Effector CD8-positive, alpha-beta T cell (primary cell): Measurements from ENCODE around the gene PGAM2.
"Not testable (repeated sequence)": the region's sequence is repeated elsewhere in the genome, so short reads cannot be mapped to it uniquely, and the experiment has no call there.

Source experiments
- DNase-seq: peaks from one replicate; lab custom pipeline; 2025; lab: John Stamatoyannopoulos, UW

Gene PGAM2

DNA sequence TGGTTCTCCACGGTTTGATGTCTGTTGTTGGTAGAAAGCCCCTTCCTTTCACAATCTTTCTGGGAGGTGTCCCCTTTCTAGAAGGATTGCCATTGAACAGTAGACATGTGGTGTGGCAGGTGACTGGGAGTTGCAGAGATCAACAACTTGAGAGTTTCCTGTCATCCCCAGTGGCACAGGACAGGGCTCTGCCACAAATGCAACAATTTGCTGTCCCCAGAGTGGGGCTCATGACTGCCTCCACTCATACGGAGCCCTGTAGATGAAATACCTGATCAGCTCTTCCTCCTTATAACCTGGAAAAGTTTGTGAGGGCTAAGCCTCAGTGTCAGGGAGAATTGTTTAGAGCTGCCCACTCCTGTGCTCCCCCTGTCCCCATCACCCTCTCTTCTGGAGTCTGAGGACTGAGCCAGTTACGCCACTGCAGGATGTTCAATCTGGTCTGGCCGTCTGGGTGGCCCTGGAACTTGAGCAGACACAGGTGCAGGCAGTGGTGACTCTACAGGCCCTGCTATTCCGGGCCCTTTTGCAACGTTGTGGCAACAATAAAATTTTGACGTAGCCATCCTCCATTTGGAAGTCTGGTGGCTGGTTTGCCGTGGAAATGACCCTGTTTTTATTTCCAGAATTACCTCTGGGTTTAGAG lies 14.3 kb downstream of the PGAM2 start:
- DNase-seq, result no peak

DNA sequence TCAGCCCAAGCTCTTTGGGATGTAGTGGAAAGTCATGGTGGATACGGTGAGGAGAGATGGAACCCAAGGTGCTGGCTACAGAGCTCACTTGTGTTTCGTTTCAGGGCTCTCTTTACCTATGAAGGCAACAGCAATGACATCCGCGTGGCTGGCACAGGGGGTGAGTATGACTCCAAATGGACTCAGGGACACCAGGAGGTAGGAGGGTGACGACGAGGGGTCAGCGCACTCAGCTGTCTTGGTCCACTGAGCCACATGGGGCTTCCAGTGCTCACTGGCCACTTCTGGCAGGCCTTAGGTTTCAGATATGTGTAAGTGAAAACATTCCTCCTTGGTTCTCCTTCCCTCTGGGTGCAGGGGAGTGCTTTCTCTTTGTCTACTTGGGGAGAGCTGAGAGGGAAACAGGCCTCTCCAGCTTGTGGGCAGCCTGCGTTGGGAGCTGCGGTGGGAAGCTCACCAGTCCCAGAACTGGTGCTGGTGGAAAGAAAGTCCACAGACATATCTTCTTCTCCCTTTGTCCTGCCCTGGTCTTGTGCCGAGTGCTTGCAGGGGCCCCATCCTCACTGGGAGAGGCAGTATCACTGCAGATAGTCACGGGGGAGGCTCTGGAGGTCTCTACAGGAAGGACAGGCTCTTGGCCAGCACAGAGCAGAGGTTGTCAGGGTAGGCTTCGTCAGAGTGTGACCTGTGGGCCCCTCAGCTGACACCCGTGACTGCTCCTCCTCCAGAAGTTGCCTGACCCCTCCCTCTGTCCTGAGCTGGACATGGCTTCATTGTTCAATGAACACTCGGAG lies 15.0 kb downstream of the PGAM2 start:
- DNase-seq, result no peak

DNA sequence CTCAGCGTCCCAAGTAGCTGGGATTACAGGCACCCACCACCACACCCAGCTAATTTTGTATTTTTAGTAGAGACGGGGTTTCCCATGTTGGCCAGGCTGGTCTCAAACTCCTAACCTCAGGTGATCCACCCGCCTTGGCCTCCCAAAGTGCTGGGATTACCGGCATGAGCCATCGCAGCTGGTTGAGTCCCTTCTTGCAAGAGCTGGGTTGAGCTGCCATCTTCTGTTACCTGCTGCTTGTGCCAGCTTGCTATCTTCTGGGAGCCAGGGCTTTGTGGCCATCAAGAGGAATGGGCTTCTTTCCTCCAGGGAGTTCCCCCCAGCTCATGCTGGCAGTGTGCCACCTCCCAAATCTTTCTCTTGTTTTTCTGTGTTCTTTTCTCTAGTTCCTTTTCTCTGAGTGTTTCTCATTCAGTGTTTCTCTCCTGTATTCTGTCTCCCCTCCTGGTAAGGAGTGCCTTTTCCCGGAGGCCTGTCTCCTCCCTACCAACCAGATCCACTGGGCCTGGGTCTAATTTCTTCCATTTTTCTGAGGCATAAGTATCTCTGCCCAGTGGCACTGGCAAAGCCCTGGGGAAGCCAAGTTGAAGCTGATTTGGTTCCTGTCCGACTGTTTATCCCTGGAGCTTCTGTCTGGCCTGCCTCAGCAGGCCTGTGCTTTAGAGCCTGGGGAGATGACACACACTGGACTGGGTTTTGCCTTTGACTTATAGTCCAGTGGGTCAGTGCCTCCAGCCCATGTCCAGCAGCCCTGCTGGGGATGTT lies 17.2 kb downstream of the PGAM2 start:
- no peak for DNase-seq

DNA sequence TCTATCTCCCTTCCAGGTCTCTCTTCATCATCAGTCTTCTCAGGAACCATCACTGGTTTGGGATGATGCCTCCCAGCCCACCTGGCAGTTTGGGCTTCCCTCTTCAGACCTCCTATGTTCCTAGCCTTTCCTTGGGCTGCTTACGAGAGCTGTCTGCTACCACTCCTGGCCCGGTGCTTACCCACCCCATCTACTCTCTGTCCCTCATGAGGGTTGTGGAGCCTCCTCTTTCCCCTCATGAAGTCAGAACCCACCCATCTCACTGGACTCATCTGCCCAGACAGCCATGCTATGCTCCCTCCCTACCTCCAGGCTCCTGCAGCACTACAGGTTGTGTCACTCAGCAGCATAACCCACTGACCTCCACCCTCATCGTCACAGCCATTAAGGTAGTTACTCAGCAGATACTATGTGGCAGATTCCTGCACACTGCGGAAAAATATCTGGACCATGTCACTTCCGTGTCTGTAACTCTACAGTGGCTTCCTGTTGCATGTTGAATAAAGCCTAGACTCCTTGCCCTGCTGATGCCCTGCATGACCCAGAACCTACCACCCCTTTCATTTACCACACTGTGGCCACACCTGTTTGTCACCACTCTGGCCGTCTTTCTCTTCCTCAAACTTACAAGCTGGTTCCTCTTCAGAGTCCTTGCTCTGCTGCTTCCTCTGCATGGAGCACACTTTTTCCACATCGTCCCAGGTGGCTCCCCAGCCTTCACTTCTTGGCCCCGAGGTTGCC lies 18.9 kb downstream of the PGAM2 start:
- no peak for DNase-seq

DNA sequence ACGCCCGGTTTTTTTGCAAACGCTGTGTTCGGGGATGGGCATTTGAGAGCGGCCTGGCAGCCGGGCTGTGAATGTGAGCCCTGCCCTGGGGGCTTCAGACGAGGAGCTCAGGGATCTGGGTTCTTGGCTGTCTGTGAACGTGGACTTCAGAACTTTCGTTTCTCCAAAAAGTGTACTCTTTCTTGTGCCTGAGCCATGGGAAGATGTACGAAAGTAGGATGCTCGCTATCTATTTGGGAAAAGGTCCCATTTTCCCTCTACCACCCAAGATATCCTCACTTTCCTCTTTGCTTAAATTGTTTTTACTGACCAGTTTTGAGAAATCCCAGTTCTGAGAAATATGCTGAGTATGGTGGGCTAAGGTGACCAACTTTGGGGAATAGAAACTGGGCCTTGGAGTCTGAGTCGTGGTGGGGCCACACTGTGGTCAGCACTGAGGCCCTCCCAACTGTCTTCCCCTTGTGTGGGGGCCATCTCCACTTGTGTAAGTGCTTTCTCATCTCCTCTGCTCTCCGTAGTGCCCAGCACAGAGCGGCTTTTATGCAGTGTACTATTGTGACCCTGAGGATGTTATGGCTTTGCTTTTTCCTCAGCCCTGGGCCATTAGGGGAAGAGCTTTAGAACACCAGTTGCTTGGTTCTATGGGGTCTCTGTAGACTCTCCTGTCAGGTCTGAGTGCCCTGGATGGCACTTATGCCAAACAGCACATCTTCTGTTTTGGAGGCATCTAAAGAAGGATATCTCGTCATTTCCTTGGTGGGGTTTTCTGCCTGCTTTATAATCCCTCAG lies 19.9 kb downstream of the PGAM2 start:
- DNase-seq, result no peak

DNA sequence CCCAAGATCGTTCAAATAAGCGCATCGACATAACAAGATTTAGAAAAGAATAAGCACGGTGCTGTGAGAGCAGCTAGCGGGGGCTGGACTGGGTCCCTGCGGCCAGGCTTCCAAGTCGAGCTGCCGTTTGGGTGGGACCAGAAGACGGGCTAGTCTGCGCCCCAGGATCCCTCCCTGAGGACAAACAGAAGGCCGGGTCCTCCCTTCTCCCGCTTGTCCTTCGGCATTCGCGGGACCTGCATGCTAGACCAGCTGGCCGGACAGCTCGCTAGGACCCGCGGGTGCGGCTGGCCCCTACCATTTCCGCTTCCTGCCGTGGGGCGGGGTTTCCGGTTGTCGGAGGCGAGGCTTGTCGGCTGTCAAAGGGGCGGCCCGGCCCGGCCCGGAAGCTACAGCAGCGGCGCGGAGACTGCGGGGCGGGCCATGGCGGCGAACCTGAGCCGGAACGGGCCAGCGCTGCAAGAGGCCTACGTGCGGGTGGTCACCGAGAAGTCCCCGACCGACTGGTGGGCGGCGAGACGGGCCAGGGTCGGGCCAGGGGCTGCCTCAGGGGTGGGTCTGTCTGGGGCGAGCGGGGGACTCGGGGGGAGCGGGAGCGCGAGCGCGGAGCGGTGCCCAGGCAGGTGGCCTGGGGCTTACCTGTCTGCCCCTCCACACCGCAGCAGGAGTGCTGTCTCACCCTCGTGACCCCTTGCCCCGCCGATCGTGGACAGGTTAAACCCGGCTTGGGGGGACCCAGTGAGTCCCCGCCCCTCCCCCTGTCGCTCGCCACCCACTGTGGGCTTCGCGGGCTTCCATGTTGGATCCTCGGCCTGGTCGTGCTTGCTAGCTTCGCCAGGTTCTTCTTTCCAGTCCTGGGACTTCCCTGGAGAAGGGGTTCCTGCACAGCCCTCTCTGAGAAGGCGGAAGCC lies 20.8 kb downstream of the PGAM2 start, which contains the start of gene DBNL:
Gene DBNL (plus strand): TSS at position 388 of the 911 bp plus-strand sequence. CDS start 36 bp downstream, at position 424.
- DNase-seq, result peak; percentile 77

DNA sequence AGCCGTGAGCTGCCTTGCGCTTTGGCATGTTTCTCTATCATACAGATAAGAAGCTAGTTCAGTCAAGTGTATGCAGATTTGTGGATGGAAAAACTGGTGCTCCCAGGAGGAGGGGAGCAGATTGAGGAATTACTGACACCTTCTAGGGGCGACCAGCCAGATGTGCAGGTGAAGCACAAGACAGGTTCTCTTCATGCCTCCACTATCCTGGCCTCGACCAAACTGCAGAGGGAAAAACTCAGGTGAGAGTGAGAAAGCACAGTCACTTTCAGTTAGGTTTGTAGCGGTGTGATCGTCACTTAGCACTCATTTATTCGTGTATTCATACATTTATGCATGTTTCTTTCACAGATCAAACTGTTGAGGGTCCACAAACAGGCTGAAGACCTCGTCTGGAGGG lies 21.5 kb downstream of the PGAM2 start:
- DNase-seq, result no peak

DNA sequence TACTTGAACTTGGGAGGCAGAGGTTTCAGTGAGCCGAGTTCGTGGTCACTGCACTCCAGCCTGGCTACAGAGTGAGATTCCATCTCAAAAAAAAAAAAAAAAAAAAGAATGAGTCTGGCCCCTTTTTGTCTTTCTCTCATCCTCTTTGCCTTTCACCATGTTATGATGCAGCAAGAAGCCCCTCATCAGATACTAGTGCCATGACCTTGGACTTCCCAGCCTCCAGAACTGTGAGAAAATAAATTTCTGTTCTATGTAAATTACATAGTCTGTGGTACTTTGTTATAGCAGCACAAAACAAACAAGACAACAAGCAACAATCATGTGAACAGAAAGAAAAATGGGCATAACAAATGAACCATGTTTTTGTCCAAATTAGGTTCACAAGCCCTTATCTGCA lies 23.1 kb downstream of the PGAM2 start:
- DNase-seq, result no peak

DNA sequence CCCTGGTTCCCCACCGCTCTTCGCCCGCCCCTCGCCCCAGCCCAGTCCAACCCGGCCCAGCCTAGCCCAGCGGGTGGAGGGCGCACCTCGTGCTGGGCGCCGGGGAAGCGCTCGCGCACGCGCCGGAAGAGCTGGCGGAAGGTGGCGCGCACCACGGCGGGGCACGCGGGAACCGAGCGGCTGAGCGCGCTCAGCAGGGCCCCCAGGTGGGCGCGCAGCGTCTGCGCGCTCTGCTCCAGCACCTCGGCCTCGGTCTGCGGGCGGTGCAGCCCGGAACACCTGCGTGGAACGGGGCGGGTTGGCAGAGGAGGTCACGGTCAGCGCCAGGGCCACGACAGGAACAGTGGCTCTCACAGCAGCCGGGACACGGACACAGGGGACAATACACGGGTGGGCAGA lies 24.9 kb downstream of the PGAM2 start:
- peak; percentile 40 for DNase-seq

DNA sequence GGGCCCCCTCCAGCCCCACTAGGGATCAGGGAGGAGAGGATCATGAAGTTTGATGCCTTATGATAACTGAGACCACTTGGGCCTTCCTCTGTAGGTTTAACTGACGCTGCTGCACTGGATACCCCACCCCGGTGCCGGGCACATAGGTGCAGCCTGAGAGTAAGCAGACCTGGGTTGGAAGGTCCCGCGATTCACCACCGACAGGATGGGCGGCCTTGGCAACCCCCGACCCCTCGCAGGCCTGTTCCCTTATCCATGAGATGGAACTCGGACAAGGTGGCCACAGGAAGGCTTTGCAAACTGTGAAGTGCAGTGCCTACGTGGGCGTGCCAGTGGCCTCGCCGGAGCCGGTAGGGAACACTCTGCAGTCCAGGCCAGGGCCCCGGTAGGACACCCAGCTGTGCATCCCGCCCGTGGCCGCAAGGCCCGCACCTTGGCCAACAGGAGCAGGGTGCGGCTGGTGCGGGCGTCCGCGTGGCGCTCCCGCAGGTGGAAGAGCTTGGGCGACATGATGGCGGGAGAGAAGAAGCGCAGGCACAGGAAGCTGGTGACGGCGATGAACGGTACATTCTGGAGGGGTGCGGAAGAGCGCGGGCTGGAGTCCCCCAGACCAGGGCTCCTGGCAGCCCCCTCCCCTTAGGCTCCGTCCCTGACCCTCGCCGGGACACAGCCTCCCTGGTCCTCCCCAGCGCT lies 25.4 kb downstream of the PGAM2 start:
- DNase-seq, result not testable (repeated sequence)

DNA sequence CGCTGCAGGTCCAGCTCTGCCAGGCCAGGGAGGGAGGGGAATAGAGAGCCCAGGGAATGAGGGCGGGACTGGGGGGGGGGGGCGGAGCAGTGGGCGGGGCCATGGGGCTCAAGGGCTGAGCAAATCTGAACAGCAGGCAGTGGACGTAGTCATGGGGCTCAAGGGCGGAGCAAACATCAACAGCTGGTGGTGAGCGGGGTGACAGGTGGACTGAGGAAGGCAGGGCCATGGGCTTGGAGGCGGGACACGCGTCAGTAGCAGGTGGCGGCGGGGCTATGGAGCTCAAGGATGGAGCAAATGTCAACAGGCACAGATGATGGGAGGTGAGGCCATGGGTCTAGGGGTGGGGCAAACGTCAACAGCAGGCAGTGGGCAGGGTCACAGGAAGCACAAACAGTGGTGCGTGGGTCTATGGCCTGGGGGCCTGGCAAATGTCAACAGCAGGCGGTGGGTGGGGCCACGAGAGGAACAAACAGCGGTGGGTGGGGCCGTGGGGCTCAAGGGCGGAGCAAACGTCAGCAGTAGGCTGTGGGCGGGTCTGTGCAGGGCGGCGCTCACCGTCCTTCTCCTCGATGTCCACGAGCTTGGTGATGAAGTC lies 26.3 kb downstream of the PGAM2 start:
- peak; percentile 69 for DNase-seq

DNA sequence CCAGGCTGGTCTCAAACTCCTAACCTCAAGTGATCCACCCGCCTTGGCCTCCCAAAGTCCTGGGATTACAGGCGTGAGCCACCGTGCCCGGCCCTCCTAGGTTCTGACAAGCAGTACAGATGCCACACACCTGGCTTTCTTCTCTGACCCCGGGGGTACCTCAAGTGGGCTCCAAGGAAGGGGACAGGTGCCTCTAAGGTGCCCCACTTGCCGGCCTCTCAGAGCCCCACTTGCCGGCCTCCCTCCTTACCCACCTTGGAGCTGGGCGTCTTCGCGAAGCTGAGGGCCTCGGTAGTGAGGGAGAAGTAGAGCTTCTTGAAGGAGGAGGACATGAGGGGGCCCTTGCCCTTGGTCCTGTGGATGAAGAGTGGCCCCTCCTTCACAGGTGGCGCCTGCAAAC lies 26.8 kb downstream of the PGAM2 start:
- DNase-seq, result not testable (repeated sequence)

DNA sequence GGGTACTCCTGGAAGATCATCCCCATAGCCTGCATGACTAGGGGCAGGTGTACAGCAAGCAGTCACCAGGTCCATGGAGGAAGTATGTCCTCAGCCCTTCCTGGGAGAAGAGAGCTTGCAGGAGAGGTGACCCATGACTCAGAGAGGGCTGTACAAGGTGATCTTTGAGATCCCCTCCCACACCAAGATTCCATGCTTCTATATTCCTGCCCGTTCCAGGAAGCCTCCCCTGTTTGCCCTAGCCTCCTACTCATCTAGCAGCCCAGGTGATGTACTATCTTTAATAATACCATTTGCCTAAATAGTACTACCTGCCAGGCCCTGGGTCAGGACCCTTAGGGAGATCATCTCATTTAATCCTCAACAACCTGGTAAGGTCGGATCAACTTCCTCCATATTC lies 27.4 kb downstream of the PGAM2 start:
- DNase-seq, result not testable (repeated sequence)

DNA sequence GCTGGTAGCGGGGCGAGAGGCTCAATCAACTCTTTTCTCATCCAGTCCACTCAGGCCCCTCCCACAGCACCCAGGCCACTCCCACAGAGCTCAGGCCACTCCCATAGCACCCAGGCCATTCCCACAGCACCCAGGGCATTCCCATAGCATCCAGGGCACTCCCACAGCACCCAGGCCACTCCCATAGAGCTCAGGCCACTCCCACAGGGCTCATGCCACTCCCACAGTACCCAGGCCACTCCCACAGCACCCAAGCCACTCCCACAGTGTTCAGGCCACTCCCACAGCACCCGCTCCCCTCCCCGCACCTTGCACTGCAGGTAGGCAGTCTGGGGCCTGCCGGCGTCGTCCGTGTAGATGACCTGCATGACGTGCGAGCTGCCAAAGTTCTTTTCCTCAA lies 29.0 kb downstream of the PGAM2 start:
- peak; percentile 52 for DNase-seq

DNA sequence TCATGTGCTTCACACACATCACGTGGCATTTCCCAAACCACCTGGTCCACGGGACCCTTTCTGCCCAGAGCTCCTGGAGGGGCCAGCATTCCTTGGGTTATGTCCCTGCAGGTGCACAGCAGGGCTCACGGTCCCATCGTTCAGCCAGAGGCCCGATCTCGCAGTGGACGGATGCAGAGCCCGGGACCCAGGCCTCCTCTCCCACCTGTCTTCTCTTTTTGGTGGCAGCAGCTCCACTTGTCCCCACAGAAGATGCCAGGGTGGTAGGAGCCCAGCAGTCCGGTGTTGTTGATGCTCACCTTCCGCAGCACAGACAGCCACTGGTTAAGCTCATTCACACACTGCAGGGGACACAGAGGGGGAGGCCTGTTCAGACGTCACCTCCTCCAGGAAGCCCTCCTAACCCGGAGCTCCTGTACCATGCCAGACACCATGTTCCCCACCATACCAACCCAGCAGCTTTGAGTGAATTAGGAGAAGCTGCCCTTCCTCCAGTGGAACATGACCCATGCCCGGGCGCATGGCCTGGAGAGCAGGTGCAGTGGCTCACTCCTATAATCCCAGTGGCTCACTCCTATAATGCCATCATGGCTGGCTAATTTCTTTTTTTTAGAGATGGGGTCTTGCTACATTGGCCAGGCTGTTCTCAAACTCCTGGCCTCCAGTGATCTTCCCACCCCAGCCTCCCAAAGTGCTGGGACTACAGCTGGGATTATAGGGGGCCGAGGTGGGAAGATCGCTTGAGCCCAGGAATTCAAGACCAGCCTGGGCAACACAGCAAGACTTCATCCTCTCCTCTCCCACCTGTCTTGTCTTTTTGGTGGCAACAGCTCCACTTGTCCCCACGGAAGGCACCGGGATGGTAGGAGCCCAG lies 31.2 kb downstream of the PGAM2 start:
- DNase-seq, result not testable (repeated sequence)

DNA sequence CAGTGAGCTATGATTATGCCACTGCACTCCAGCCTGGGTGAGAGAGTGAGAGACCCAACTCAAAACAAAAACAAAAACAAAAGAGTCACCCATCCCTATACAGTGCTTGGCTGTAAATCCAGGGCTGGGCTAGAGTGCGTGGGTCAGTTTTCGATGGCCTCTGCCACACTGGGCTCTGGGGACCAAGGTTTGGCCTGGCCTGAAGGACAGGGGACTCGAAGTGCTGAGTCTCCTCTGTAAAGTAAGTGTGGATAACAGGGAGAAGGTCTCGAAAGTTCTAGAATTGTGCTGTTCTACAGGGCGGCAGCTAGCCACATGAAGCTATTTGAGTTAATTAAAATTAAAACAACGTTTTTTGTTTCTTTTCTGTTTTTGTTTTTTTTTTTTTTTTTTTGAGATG lies 33.3 kb downstream of the PGAM2 start:
- DNase-seq, result not testable (repeated sequence)

DNA sequence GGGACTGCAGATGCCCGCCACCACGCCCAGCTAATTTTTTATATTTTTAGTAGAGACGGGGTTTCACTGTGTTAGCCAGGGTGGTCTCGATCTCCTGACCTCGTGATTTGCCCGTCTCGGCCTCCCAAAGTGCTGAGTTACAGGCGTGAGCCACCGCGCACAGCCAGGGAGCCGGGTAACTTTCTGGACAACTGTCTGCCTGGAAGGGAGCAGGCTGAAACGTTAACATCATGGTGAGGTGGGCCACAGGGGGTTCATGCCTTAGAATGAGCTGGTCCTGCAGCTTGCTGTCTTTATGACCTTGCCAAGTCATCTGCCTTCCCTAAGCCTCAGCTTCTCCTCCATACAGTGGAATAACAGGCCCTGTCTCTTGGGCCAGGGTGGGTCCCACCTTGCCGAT lies 34.0 kb downstream of the PGAM2 start:
- DNase-seq, result not testable (repeated sequence)

DNA sequence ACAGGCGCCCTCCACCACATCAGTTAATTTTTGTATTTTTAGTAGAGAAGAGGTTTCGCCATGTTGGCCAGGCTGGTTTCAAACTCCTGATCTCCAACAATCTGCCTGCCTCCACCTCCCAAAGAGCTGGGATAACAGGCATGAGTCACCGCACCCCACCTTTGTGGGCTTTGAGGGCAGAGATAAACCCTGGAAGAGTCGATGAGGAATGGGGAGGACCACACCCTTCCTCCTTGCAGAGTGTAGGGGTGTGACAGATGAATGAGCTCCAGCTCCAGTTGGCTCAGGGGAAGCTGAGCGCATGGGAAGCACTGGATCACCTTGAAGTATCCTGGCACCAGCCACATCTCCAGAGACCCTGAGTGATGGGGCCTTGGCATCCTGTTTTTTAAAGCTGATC lies 35.3 kb downstream of the PGAM2 start:
- DNase-seq, result not testable (repeated sequence)
